Measurements from ENCODE around the gene MBD3L3. TPM values are rescaled to one million over a fixed set of nuclear protein-coding genes. Genes with fewer than 3 reads are reported as not detected.

MBD3L3 gene
- polyA plus RNA-seq, 1 experiment = not detected

GRCh38 chr19:7013678-7014077 is 44.8 kb downstream of the MBD3L3 start:
- ChIA-PET CTCF (no interaction called here), POLR2A (no interaction called here)
- no peak for DNase-seq (ENCODE audit: low read depth)
- no peak overlapping the region for H3K4me3 ChIP-seq (ENCODE audit: low read depth, low read length)
- no peaks in the 10 kb centered on the region for H3K27me3 ChIP-seq (ENCODE audit: control insufficient read depth, insufficient read depth, low read length)
- TF ChIP-seq, protein P1, sequence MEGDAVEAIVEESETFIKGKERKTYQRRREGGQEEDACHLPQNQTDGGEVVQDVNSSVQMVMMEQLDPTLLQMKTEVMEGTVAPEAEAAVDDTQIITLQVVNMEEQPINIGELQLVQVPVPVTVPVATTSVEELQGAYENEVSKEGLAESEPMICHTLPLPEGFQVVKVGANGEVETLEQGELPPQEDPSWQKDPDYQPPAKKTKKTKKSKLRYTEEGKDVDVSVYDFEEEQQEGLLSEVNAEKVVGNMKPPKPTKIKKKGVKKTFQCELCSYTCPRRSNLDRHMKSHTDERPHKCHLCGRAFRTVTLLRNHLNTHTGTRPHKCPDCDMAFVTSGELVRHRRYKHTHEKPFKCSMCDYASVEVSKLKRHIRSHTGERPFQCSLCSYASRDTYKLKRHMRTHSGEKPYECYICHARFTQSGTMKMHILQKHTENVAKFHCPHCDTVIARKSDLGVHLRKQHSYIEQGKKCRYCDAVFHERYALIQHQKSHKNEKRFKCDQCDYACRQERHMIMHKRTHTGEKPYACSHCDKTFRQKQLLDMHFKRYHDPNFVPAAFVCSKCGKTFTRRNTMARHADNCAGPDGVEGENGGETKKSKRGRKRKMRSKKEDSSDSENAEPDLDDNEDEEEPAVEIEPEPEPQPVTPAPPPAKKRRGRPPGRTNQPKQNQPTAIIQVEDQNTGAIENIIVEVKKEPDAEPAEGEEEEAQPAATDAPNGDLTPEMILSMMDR (IDR thresholded peaks at IDR 0.05; ENCODE audit: insufficient read depth, low read depth, low read length) = no peak
- no peaks in the 10 kb centered on the region for H3K36me3 ChIP-seq (ENCODE audit: control insufficient read depth, insufficient read depth, low read length)

GRCh38 chr19:7010722-7011593 is 47.5 kb downstream of the MBD3L3 start:
- TF ChIP-seq, protein P1 (IDR thresholded peaks at IDR 0.05; ENCODE audit: insufficient read depth, low read depth, low read length) = no peak
- ChIA-PET CTCF (no interaction called here), POLR2A (no interaction called here)
- no peak for DNase-seq (ENCODE audit: low read depth)
- no peaks in the 10 kb centered on the region for H3K27me3 ChIP-seq (ENCODE audit: control insufficient read depth, insufficient read depth, low read length)
- no peaks in the 10 kb centered on the region for H3K36me3 ChIP-seq (ENCODE audit: control insufficient read depth, insufficient read depth, low read length)
- no peak overlapping the region for H3K4me3 ChIP-seq (ENCODE audit: low read depth, low read length)

DNA sequence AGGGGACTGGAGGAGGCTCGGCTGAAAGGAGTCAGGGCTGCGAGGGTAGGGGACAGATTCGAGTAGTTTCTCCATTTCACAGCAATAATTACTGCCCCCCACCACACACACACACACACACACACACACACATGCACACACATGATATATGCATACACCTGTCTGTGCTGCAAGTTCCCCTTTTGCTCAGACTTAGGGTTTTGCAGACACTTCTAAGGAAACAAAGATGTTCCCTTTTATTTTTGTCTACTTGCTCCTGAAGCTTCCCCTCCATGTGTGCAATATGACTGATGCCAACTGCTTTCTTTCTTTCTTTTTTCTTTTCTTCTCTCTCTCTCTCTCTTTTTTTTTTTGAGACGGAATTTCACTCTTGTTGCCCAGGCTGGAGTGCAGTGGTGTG is 50.6 kb downstream of the MBD3L3 start:
- DNase-seq (ENCODE audit: low read depth) = no peak
- H3K27me3 ChIP-seq (ENCODE audit: control insufficient read depth, insufficient read depth, low read length) = no peaks in the 10 kb centered on the region
- ChIA-PET POLR2A (no interaction called here), CTCF (no interaction called here)
- TF ChIP-seq, protein P1 (IDR thresholded peaks at IDR 0.05; ENCODE audit: insufficient read depth, low read depth, low read length) = no peak
- no peaks in the 10 kb centered on the region for H3K36me3 ChIP-seq (ENCODE audit: control insufficient read depth, insufficient read depth, low read length)
- H3K4me3 ChIP-seq (ENCODE audit: low read depth, low read length) = no peak overlapping the region

Other genes starting within 250 kb of the MBD3L3 start
- not detected in 2 replicates for gene ADGRE1, start 171.1 kb downstream of the MBD3L3 start, polyA plus RNA-seq (2011; rRNA removed)
- not detected in 2 replicates for gene MBD3L2B, start 37.2 kb downstream of the MBD3L3 start, polyA plus RNA-seq (2011; rRNA removed)
- not detected in 2 replicates for gene MBD3L5, start 28.1 kb downstream of the MBD3L3 start, polyA plus RNA-seq (2011; rRNA removed)
- gene MBD3L4, start 18.5 kb downstream of the MBD3L3 start, polyA plus RNA-seq (2011; rRNA removed) = not detected in 2 replicates
- not detected in 2 replicates for gene MBD3L2, start 9.4 kb downstream of the MBD3L3 start, polyA plus RNA-seq (2011; rRNA removed)
- gene ZNF557, start 11.0 kb upstream of the MBD3L3 start, polyA plus RNA-seq (2011; rRNA removed) = 3.1 and 3.8 TPM in 2 replicates
- 4.1 and 5.7 TPM in 2 replicates for gene INSR, start 235.7 kb upstream of the MBD3L3 start, polyA plus RNA-seq (2011; rRNA removed)